ENCODE measurements around the gene CAMK1G.
A peak's percentile ranks its signal among the peaks of the same experiment; 100 is the strongest.

Gene CAMK1G

GRCh38 chr1:209565759-209566678 is 17.5 kb upstream of the CAMK1G start:
- peak; percentile 64 to 74 for DNase-seq

GRCh38 chr1:209567698-209568175 is 15.8 kb upstream of the CAMK1G start:
- no peak for DNase-seq

GRCh38 chr1:209569455-209570207 is 13.9 kb upstream of the CAMK1G start:
- peak; percentile 64 to 82 for DNase-seq

- no peak for DNase-seq
These were observed 12.8 kb upstream of the CAMK1G start for GRCh38 chr1:209570743-209571142.

- DNase-seq, result peak; percentile 33 to 52
These were observed 6.9 kb upstream of the CAMK1G start for GRCh38 chr1:209576392-209577197.

- no peak for DNase-seq
These were observed 6.2 kb upstream of the CAMK1G start for GRCh38 chr1:209577346-209577745.

GRCh38 chr1:209580577-209580976 is 2.9 kb upstream of the CAMK1G start:
- DNase-seq, result no peak

GRCh38 chr1:209584231-209584672 is 738 bp downstream of the CAMK1G start:
- DNase-seq, result no peak

- DNase-seq, result no peak
These were observed 1.7 kb downstream of the CAMK1G start for GRCh38 chr1:209585197-209585596.

GRCh38 chr1:209585672-209586071 is 2.2 kb downstream of the CAMK1G start:
- DNase-seq, result no peak

- DNase-seq, result no peak
These were observed 2.8 kb downstream of the CAMK1G start for GRCh38 chr1:209586221-209586740.

GRCh38 chr1:209587789-209588188 is 4.3 kb downstream of the CAMK1G start:
- DNase-seq, result no peak

- no peak for DNase-seq
These were observed 5.9 kb downstream of the CAMK1G start for GRCh38 chr1:209589440-209589839.

GRCh38 chr1:209589863-209590262 is 6.3 kb downstream of the CAMK1G start:
- no peak for DNase-seq

- peak in 1 of 2 experiments; percentile 4 for DNase-seq
These were observed 6.9 kb downstream of the CAMK1G start for GRCh38 chr1:209590405-209590804.

GRCh38 chr1:209593747-209594146 is 10.2 kb downstream of the CAMK1G start:
- DNase-seq, result no peak

- DNase-seq, result no peak
These were observed 10.9 kb downstream of the CAMK1G start for GRCh38 chr1:209594440-209594839.

GRCh38 chr1:209595028-209595427 is 11.5 kb downstream of the CAMK1G start:
- DNase-seq, result no peak

- DNase-seq, result no peak
These were observed 12.2 kb downstream of the CAMK1G start for GRCh38 chr1:209595599-209596285.

GRCh38 chr1:209597499-209597898 is 14.0 kb downstream of the CAMK1G start:
- no peak for DNase-seq

GRCh38 chr1:209598227-209598626 is 14.7 kb downstream of the CAMK1G start:
- DNase-seq, result no peak

GRCh38 chr1:209600541-209600940 is 17.0 kb downstream of the CAMK1G start:
- DNase-seq, result no peak

Data from SHP77 (cell line).